WTC11 (cell line): ENCODE data around the gene SVIL. TPM values are rescaled to one million over a fixed set of nuclear protein-coding genes. Genes with fewer than 3 reads are reported as not detected.
"Not testable (repeated sequence)": the region's sequence is repeated elsewhere in the genome, so short reads cannot be mapped to it uniquely, and the experiment has no call there.

ENCODE experiments used
- ATAC-seq: fragments of 200-7000 bp; cut with Tn5 transposase; 2 replicates; pipeline ENCODE4 v1.10.0; 2021; ENCODE audit warnings: mild to moderate bottlenecking, moderate library complexity
- CTCF ChIA-PET: fragments of 300-600 bp; sonication (Branson Sonifier 250); formaldehyde crosslinking; loops from one replicate; lab custom pipeline; 2021; ENCODE audit warnings: antibody characterized with exemption; lab: Charles Lee
- POLR2A ChIA-PET: fragments of 350-600 bp; sonication (Branson Sonifier 250); formaldehyde crosslinking; loops from one replicate; lab custom pipeline; 2021; ENCODE audit warnings: antibody characterized with exemption; lab: Charles Lee
- DNase-seq: peaks from one replicate; pipeline ENCODE4 v3.0.0; 2021; ENCODE audit warnings: low spot score
- H3K27ac Mint-ChIP-seq: 2 replicates; pipeline ENCODE4 v1.8.0; 2021; ENCODE audit warnings: mixed read lengths
- H3K27me3 Mint-ChIP-seq: 2 replicates; pipeline ENCODE4 v1.8.0; 2021; ENCODE audit warnings: low read depth, mild to moderate bottlenecking, moderate library complexity, mixed read lengths
- H3K36me3 Mint-ChIP-seq: 2 replicates; pipeline ENCODE4 v1.8.0; 2021; ENCODE audit warnings: mixed read lengths
- H3K4me1 Mint-ChIP-seq: 2 replicates; pipeline ENCODE4 v1.8.0; 2022; ENCODE audit warnings: mixed read lengths
- H3K4me3 Mint-ChIP-seq: 2 replicates; pipeline ENCODE4 v1.8.0; 2021; ENCODE audit warnings: mild to moderate bottlenecking, moderate library complexity, mixed read lengths
- H3K9me3 Mint-ChIP-seq: 2 replicates; pipeline ENCODE4 v1.8.0; 2021; ENCODE audit warnings: mixed read lengths
- ATF2 ChIP-seq: sonication (generic); formaldehyde crosslinking; IDR thresholded peaks from 2 replicates; pipeline ENCODE4 v1.8.1; 2022; ENCODE audit warnings: low read depth, missing genetic modification reagents, borderline replicate concordance
- ELF4 ChIP-seq: sonication (generic); formaldehyde crosslinking; IDR thresholded peaks from 2 replicates; pipeline ENCODE4 v1.8.1; 2022; ENCODE audit warnings: low read depth, mild to moderate bottlenecking, moderate library complexity, missing genetic modification reagents
- ERG ChIP-seq: fragments of 250-450 bp; sonication (Bioruptor Pico); IDR thresholded peaks from 2 replicates; pipeline ENCODE4 v1.8.0; 2021; ENCODE audit warnings: mild to moderate bottlenecking
- ESRRA ChIP-seq: sonication (generic); formaldehyde crosslinking; IDR thresholded peaks from 2 replicates; pipeline ENCODE4 v1.8.1; 2022; ENCODE audit warnings: mild to moderate bottlenecking, missing genetic modification reagents, borderline replicate concordance
- GABPB1 ChIP-seq: sonication (generic); formaldehyde crosslinking; IDR thresholded peaks from 2 replicates; pipeline ENCODE4 v1.8.1; 2023; ENCODE audit warnings: mild to moderate bottlenecking, missing genetic modification reagents
- IRF1 ChIP-seq: sonication (generic); formaldehyde crosslinking; IDR thresholded peaks from 2 replicates; pipeline ENCODE4 v1.8.0; 2023; ENCODE audit warnings: missing genetic modification reagents
- JAZF1 ChIP-seq: fragments of 250-450 bp; sonication (Bioruptor Pico); IDR thresholded peaks from 2 replicates; pipeline ENCODE4 v1.9.0; 2021; ENCODE audit warnings: moderate library complexity, mild to moderate bottlenecking, inconsistent platforms
- MLX ChIP-seq: sonication (generic); formaldehyde crosslinking; IDR thresholded peaks from 2 replicates; pipeline ENCODE4 v1.8.1; 2023; ENCODE audit warnings: mild to moderate bottlenecking, missing genetic modification reagents, moderate library complexity
- ZBTB43 ChIP-seq: sonication (generic); formaldehyde crosslinking; IDR thresholded peaks from 2 replicates; pipeline ENCODE4 v1.8.1; 2023; ENCODE audit warnings: mild to moderate bottlenecking, missing genetic modification reagents
- ZNF396 ChIP-seq: fragments of 250-450 bp; sonication (Bioruptor Pico); IDR thresholded peaks from 2 replicates; pipeline ENCODE4 v1.8.0; 2021; ENCODE audit warnings: mild to moderate bottlenecking, moderate library complexity, borderline replicate concordance
- total RNA-seq: library from RNA; stranded (reverse); gene quantifications from 3 replicates; pipeline ENCODE4 v1.2.3, GENCODE V29; 2021
- TF ChIP-seq, protein P1 (sequence below): fragments of 250-450 bp; sonication (Bioruptor Pico); IDR thresholded peaks from 2 replicates; pipeline ENCODE4 v1.9.0; 2021; ENCODE audit warnings: mild to moderate bottlenecking
- TF ChIP-seq, protein P2 (sequence below): sonication (generic); formaldehyde crosslinking; IDR thresholded peaks from 2 replicates; pipeline ENCODE4 v1.8.0; 2023; ENCODE audit warnings: missing genetic modification reagents, mild to moderate bottlenecking, borderline replicate concordance
- TF ChIP-seq, protein P3 (sequence below): sonication (generic); formaldehyde crosslinking; IDR thresholded peaks from 2 replicates; pipeline ENCODE4 v1.8.1; 2023; ENCODE audit warnings: mild to moderate bottlenecking, missing genetic modification reagents
- TF ChIP-seq, protein P4 (sequence below): fragments of 200-600 bp; IDR thresholded peaks from 2 replicates; pipeline ENCODE4 v1.8.0; 2022; ENCODE audit warnings: antibody characterized with exemption

The SVIL gene
- total RNA-seq, 1 experiment from 2014 or later = 27.1 TPM

- H3K36me3 Mint-ChIP-seq = peaks cover 3% of the 10 kb centered on the region
- H3K4me3 Mint-ChIP-seq = no peak overlapping the region
- CTCF ChIA-PET = no interaction called here
- no peak for ATAC-seq
- H3K4me1 Mint-ChIP-seq = peaks cover 33% of the 10 kb centered on the region
- DNase-seq = no peak
- TF ChIP-seq ZNF396 (CRISPR knock-in tag) (no peak), GABPB1 (CRISPR knock-in tag) (peak; percentile 86), ELF4 (CRISPR knock-in tag) (no peak)
- TF ChIP-seq, protein P1, sequence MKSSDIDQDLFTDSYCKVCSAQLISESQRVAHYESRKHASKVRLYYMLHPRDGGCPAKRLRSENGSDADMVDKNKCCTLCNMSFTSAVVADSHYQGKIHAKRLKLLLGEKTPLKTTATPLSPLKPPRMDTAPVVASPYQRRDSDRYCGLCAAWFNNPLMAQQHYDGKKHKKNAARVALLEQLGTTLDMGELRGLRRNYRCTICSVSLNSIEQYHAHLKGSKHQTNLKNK (CRISPR knock-in tag) = no peak
- POLR2A ChIA-PET = interaction anchor here (1.3 kb wide), 1 partner anchor 9 kb away, joined by 4 read pairs; no protein-coding TSS in a partner anchor
- no peaks in the 10 kb centered on the region for H3K9me3 Mint-ChIP-seq
- H3K27me3 Mint-ChIP-seq = no peaks in the 10 kb centered on the region
- H3K27ac Mint-ChIP-seq = peak overlapping the region; percentile 60; the same call in 1 of the 2 replicates
Observed at GRCh38 chr10:29627201-29628132, 7.3 kb downstream of the SVIL start.

DNA sequence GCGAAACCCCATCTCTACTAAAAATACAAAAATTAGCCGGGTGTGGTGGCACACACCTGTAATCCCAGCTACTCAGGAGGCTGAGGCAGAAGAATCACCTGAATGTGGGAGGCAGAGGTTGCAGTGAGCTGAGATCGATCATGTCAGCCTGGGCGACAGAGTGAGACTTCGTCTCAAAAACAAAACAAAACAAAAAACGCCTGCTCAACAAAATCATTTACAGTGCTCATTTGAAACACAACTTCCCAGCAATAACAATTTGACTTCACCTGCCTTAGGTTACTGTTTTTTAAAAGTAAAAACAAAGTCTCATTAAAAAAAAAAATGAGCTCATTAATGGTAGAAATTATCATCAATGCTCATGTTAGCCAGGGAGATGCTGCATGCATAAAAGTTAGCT, 10.4 kb downstream of the SVIL start:
- H3K27me3 Mint-ChIP-seq, DNase-seq, H3K4me3 Mint-ChIP-seq, H3K9me3 Mint-ChIP-seq, H3K27ac Mint-ChIP-seq, H3K36me3 Mint-ChIP-seq, POLR2A ChIA-PET, ATAC-seq: not testable (repeated sequence)
- H3K4me1 Mint-ChIP-seq = peaks cover 40% of the 10 kb centered on the region
- CTCF ChIA-PET = interaction anchor here (0.7 to 1.1 kb wide), 2 partner anchors 17 to 66 kb away, joined by 3 to 4 read pairs; no protein-coding TSS in a partner anchor

- peaks cover 40% of the 10 kb centered on the region for H3K4me1 Mint-ChIP-seq
- no peak overlapping the region for H3K27ac Mint-ChIP-seq
- CTCF ChIA-PET = interaction anchor here (1.1 kb wide), 1 partner anchor 16 kb away, joined by 3 read pairs; no protein-coding TSS in a partner anchor
- no peak overlapping the region for H3K4me3 Mint-ChIP-seq
- no peaks in the 10 kb centered on the region for H3K36me3 Mint-ChIP-seq
- no peaks in the 10 kb centered on the region for H3K27me3 Mint-ChIP-seq
- ATAC-seq = no peak
- DNase-seq = no peak
- H3K9me3 Mint-ChIP-seq = no peaks in the 10 kb centered on the region
- POLR2A ChIA-PET = no interaction called here
- TF ChIP-seq, protein P2, sequence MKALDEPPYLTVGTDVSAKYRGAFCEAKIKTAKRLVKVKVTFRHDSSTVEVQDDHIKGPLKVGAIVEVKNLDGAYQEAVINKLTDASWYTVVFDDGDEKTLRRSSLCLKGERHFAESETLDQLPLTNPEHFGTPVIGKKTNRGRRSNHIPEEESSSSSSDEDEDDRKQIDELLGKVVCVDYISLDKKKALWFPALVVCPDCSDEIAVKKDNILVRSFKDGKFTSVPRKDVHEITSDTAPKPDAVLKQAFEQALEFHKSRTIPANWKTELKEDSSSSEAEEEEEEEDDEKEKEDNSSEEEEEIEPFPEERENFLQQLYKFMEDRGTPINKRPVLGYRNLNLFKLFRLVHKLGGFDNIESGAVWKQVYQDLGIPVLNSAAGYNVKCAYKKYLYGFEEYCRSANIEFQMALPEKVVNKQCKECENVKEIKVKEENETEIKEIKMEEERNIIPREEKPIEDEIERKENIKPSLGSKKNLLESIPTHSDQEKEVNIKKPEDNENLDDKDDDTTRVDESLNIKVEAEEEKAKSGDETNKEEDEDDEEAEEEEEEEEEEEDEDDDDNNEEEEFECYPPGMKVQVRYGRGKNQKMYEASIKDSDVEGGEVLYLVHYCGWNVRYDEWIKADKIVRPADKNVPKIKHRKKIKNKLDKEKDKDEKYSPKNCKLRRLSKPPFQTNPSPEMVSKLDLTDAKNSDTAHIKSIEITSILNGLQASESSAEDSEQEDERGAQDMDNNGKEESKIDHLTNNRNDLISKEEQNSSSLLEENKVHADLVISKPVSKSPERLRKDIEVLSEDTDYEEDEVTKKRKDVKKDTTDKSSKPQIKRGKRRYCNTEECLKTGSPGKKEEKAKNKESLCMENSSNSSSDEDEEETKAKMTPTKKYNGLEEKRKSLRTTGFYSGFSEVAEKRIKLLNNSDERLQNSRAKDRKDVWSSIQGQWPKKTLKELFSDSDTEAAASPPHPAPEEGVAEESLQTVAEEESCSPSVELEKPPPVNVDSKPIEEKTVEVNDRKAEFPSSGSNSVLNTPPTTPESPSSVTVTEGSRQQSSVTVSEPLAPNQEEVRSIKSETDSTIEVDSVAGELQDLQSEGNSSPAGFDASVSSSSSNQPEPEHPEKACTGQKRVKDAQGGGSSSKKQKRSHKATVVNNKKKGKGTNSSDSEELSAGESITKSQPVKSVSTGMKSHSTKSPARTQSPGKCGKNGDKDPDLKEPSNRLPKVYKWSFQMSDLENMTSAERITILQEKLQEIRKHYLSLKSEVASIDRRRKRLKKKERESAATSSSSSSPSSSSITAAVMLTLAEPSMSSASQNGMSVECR (CRISPR knock-in tag) = no peak
- TF ChIP-seq JAZF1 (CRISPR knock-in tag) (no peak), ZBTB43 (CRISPR knock-in tag) (no peak), ESRRA (CRISPR knock-in tag) (no peak), MLX (CRISPR knock-in tag) (no peak), IRF1 (no peak), ATF2 (CRISPR knock-in tag) (no peak), ERG (CRISPR knock-in tag) (no peak), ZNF396 (CRISPR knock-in tag) (no peak)
- TF ChIP-seq, protein P3, sequence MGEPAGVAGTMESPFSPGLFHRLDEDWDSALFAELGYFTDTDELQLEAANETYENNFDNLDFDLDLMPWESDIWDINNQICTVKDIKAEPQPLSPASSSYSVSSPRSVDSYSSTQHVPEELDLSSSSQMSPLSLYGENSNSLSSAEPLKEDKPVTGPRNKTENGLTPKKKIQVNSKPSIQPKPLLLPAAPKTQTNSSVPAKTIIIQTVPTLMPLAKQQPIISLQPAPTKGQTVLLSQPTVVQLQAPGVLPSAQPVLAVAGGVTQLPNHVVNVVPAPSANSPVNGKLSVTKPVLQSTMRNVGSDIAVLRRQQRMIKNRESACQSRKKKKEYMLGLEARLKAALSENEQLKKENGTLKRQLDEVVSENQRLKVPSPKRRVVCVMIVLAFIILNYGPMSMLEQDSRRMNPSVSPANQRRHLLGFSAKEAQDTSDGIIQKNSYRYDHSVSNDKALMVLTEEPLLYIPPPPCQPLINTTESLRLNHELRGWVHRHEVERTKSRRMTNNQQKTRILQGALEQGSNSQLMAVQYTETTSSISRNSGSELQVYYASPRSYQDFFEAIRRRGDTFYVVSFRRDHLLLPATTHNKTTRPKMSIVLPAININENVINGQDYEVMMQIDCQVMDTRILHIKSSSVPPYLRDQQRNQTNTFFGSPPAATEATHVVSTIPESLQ (CRISPR knock-in tag) = no peak
- TF ChIP-seq, protein P4, sequence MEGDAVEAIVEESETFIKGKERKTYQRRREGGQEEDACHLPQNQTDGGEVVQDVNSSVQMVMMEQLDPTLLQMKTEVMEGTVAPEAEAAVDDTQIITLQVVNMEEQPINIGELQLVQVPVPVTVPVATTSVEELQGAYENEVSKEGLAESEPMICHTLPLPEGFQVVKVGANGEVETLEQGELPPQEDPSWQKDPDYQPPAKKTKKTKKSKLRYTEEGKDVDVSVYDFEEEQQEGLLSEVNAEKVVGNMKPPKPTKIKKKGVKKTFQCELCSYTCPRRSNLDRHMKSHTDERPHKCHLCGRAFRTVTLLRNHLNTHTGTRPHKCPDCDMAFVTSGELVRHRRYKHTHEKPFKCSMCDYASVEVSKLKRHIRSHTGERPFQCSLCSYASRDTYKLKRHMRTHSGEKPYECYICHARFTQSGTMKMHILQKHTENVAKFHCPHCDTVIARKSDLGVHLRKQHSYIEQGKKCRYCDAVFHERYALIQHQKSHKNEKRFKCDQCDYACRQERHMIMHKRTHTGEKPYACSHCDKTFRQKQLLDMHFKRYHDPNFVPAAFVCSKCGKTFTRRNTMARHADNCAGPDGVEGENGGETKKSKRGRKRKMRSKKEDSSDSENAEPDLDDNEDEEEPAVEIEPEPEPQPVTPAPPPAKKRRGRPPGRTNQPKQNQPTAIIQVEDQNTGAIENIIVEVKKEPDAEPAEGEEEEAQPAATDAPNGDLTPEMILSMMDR = no peak
Observed at GRCh38 chr10:29623797-29624196, 11.0 kb downstream of the SVIL start.
